Left colon (tissue), 2 donors: ENCODE measurements around the gene GLT8D1. TPM values are rescaled to one million over a fixed set of nuclear protein-coding genes. Genes with fewer than 3 reads are reported as not detected.
A peak's percentile ranks its signal among the peaks of the same experiment; 100 is the strongest.
"Not testable (repeated sequence)": the region's sequence is repeated elsewhere in the genome, so short reads cannot be mapped to it uniquely, and the experiment has no call there.

Experiments
- ATAC-seq: fragments of 200-7000 bp; cut with Tn5 transposase; one replicate; pipeline ENCODE4 v1.9.1; 2020; ENCODE audit warnings: mild to moderate bottlenecking, moderate library complexity
- DNase-seq, 2 donors: peaks; one replicate each; pipeline ENCODE4 v3.0.0-alpha.2; 2020
- intact Hi-C, 2 donors: fragments of 100-400 bp; cut with DNase I in 1 of 2; cut with micrococcal nuclease in 1 of 2; formaldehyde crosslinking; loops; one replicate each; pipeline versions ENCODE4 v1.11.2 to v1.14.0; 2022; cut with DNase I, micrococcal nuclease
- long read RNA-seq: library from polyadenylated mRNA; unstranded; transcript quantifications from one replicate; pipeline ENCODE4 v2.0.0, GENCODE V29; 2021
- total RNA-seq, 2 donors: library from RNA; stranded (reverse); fragmentation: NEBNext Ultra II Directional; extraction: Animal tissue kit (Norgen Biotek cat#: 25700); gene quantifications; one replicate each; pipeline ENCODE4 v1.2.1, GENCODE V29; 2021
- donor health status: DM: no; HTN: no; CAD: no.
- donor health status: DM: yes; HTN: yes; CAD: no.

The GLT8D1 gene, protein sequence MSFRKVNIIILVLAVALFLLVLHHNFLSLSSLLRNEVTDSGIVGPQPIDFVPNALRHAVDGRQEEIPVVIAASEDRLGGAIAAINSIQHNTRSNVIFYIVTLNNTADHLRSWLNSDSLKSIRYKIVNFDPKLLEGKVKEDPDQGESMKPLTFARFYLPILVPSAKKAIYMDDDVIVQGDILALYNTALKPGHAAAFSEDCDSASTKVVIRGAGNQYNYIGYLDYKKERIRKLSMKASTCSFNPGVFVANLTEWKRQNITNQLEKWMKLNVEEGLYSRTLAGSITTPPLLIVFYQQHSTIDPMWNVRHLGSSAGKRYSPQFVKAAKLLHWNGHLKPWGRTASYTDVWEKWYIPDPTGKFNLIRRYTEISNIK
- total RNA-seq: 10 to 100 TPM; 27.8 to 29.0 TPM
- long read RNA-seq, transcript GLT8D1-201 (10 exons, 1,849 nt): major isoform, 31 of 57 reads
- long read RNA-seq, partial matches to known transcripts: 1 of 57 reads
- long read RNA-seq, other reads (novel, unspliced or antisense): 24 of 57 reads

DNA sequence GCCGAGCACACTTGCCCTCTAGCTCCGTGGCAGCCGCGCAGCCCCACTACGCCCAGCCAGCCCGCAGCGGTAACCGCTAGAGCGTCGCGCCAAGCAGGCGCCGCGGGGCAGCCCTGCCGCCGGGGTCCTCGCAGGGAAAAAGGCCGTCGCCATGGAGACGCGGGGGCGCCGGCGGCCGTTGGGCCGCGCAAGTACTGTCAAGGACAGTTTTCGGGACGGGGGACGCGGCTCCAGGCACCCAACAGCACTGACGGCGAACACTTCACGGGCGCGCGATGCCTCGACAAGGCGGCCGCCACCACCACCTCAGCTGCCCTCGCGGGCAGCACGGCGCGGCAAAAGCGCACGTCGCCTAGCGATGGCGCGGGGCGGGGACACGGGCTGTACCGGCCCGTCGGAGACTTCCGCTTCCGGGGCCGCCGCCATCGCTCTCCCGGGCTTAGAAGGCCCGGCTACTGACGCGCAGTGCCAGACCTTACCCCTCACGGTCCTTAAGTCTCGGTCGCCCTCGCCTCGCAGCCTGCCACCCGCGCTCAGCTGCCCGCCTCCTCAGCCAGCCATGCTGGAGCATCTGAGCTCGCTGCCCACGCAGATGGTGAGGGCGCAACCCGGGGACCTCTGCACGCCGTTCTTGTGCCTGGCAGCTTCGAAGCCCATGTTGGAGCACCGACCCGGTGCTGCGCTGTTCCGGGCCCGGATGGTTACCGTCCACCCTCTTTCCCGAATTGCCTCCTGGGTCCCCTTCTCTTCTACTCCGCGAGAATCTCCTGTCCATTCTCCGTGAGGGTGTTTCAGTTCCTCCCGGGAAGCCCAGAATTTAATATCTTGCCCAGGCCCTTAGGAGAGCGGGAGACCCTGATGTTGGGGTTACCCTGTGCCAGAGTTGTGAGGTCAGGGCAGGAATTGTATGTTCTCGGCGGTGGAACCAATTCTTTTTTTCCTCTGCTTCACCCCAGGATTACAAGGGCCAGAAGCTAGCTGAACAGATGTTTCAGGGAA, at the start of gene GLT8D1, which contains the start of gene SPCS1:
Gene GLT8D1, minus strand, starts transcription at position 104 of the 999 bp plus-strand sequence. CDS start 5,331 bp downstream, outside the sequence.
Gene SPCS1, plus strand, starts transcription at position 419 of the 999 bp plus-strand sequence. Its CDS starts 141 bp downstream, at position 560.
- peak; percentile 78 to 89 for DNase-seq
- intact Hi-C loops: no loop called here
- ATAC-seq: peak; percentile 90

DNA sequence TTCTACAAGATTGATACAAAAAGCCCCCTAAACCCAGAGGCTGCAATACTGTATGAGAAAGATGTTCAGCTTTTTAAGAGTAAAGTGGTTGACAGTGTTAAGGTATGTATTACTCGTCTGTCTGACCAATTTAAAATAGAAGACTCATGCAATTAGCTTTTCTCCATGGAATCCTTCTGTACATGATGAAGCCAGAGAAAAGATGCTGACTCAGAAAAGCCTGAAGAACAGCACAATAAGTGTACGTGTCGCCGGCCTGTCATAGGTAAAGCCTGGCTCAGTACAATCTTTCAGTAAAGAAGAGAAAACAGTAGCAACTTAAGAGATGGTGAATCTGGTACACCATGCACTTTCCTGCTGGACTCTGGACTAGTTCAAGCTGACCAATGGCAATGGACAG, 48.8 kb upstream of the GLT8D1 start:
- intact Hi-C loops: no loop called here
- DNase-seq (no peak), ATAC-seq (no peak)

DNA sequence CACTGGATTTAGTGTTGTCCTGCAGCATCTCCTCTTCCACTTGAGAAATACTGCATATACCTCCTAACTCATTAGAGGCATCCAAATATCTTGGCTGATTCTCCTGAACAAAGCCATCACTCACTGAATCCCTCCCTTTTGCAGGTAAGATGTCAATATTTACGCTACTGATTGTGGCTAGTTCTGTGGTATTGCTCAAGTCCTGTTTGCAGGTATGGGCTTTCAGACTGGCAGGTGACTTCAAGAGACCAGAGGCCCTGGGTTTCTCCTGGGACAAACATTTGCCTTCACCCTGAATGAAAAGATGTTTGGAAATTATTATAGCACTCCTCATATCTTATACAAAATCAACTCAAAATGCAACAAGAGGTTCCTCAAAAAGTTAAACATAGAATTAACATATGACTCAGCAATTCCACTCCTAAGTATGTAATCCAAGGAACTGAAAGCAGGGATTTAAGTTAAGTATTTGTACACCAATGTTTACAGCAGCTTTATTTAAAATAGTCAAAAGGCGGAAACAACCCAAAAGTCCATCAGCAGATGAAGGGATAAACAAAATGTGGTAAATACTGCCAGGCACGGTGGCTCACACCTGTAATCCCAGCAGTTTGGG, 46.6 kb upstream of the GLT8D1 start:
- intact Hi-C loops: no loop called here
- DNase-seq (no peak), ATAC-seq (no peak)

DNA sequence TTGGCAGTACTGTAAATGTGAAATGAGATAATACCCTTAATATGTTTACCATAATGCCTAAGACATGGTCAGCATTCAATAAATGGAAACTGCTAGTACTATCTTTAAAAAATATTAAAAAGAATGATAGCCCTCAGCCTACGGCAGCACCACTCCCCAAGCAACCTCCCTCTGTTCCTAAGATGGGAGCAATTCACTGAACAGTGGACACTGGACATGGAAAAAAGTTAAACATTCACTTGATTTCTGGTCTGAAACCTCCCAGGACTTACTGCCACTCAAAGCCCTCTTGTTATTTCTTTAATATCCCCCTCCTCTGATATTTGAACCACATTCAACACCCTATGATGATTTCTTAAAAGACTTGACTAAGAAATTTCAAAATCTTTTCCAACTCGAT, 38.1 kb upstream of the GLT8D1 start:
- intact Hi-C loops: no loop called here
- DNase-seq (no peak), ATAC-seq (no peak)

DNA sequence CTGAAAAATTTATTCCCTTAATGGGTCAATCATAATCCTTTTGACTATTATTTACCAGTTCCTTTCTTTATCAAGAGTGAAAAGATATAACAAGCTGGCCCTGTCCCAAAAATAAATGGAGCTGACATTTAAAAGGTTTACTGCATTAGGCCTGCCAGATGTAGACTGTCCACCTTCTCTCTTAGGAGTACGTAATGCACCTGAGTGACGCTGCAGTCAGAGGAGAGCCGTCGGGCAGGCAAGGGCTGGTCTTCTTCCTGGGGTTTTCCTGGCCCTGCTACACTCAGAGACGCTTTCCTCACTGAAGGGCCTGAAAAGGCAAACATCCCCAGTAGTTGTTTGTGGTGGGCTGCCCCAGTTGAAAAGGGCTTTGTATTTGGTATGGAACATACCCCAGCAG, 37.6 kb upstream of the GLT8D1 start:
- ATAC-seq (no peak), DNase-seq (no peak)
- intact Hi-C loops: no loop called here

DNA sequence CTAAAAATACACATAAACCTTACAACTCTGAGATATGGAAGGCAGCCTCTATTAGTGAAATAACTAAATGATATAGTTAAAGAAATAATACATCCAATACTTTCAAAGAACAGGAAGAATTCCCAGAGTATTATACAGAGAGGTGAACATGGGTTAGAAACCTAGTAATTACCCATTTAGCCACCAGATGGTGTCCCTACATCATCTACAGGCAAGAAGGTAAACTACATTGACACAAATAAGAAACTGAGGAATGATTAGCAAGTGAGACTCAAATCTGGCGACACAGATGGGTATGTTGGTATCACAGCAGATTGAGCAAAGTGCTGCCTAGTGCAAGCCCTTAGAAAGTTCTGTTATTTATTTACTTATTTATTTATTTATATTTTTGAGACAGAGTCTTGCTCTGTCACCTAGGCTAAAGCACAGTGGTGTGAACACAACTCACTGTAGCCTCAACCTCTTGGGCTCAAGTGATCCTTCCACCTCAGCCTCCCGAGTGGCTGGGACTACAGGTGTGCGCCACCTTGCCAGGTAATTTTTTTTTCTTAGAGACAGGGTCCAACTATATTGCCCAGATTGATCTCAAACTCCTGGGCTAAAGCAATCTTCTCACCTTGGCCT, 36.9 kb upstream of the GLT8D1 start:
- ATAC-seq (peak; percentile 51), DNase-seq (no peak)
- intact Hi-C loops: no loop called here

DNA sequence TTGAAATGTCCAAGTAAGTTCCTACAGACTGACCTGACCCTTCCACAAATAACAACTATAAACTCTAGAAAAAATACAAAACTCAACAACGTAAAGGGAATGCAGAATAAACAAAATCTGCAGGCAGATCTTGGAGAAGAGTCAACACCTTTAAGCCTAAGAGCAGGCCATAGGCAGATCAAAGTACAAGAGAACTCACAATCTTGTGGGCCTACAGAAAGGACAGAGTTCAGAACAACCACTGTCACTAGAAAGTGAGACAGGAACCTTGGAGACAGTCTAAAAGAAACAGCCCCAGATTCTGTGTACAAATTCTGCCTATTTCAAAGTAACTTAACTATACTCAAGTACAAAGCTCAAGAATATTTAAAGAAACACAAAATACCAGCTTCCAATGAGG, 34.1 kb upstream of the GLT8D1 start:
- intact Hi-C loops: no loop called here
- ATAC-seq: peak; percentile 40
- no peak for DNase-seq

DNA sequence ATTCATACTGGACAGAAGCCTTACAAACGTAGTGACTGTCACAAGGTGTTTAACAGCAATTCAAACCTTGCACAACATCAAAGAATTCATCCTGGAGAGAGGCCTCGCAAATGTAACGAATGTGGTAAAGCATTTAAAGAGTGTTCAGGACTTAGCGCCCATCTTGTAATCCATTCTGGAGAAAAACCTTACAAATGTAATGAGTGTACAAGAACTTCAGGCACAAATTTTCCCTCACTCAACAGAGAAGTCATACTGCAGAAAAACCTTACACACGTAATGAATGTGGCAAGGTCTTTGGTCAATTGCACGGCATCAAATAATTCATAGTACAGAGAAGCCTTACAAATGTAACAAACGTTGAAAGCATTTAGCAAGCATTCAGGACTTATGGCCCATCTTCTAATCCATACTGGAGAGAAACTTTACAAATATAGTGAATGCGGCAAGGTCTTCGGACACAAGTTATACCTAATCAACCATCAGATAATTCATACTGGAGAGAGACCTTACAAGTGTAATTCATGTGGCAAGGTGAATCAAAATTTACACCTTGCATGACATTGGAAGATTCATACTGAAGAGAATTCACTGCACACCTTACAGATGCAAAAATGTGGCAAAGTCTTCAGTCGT, 27.8 kb upstream of the GLT8D1 start:
- no peak for DNase-seq
- ATAC-seq: no peak
- intact Hi-C loops: no loop called here

DNA sequence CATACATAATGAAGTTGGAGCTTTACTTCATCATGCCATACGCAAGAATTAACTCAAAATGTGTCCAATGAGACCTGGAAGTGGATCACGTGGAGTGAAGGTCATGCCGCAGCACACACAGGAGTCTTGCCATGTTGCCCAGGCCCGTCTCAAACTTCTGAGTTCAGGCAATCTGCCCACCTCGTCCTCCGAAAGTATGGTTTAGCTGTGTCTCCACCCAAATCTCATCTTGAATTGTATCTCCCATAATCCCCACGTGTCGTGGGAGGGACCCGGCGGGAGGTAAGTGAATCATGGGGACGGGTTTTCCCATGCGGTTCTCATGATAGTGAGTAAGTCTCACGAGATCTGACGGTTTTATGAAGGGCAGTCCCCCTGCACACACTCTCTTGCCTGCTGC, 26.0 kb upstream of the GLT8D1 start:
- intact Hi-C loops: no loop called here
- DNase-seq (no peak), ATAC-seq (no peak)

DNA sequence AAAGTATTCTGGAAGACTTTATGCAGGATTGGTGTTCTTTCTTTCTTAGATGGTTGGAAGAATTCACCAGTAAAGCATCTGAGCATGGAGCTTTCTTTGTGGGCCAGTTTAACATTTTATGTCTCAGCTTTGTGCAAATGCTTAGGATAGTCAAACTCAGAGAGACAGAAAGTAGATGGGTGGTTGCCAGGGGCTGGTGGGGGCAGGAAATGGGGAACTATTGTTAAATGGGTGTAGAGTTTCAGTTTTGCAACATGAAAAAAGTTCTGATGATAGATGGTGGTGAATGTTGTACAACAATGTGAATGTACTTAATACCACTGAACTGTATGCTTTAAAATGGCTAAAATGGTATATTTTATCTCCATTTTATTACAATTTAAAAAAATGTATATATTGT, 25.1 kb upstream of the GLT8D1 start:
- no peak for ATAC-seq
- intact Hi-C loops: no loop called here
- DNase-seq: no peak

DNA sequence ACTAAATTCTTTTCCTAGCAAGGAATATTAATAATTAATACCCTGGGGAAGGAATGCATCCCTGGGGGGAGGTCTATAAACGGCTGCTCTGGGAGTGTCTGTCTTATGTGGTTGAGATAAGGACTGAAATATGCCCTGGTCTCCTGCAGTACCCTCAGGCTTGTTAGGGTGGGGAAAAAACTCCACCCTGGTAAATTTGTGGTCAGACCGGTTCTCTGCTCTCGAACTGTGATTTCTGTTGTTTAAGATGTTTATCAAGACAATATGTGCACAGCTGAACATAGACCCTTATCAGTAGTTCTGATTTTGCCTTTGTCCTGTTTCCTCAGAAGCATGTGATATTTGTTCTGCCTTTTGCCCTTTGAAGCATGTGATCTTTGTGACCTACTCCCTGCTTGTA, 23.2 kb upstream of the GLT8D1 start:
- ATAC-seq, intact Hi-C loops, DNase-seq: not testable (repeated sequence)

DNA sequence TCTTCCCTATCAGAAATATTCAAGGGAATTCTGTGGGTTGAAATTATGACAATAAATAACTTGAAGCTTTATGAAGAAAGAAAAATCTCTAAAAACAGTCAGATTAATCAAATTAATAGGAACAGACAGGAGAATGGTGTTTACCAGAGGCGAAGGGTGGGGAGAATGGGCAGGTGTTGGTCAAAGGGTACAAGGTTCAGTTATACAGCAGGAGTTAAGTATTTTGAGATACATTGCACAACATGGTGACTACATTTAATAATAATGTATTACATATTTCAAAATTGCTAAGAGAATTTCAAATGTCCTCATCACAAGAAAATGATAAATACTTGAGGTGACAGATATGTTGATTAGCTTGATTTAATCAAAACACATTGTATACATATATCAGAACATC, 18.9 kb upstream of the GLT8D1 start:
- peak; percentile 79 for ATAC-seq
- intact Hi-C loops: no loop called here

DNA sequence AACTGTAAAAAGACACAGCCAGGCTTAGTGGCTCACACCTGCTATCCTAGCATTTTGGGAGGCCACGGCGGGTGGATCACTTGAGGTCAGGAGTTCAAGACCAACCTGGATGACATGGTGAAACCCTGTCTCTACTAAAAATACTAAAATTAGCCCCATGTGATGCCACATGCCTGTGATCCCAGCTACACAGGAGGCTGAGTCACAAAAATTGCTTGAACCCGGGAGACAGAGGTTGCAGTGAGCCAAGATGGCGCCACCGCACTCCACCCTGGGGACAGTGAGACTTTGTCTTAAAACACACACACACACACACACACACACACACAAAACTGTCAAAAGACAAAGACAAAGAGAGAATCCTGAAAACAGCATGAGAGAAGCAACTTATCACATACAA, 18.3 kb upstream of the GLT8D1 start:
- no peak for ATAC-seq
- intact Hi-C loops: no loop called here

More for the DNA sequence above, 18.9 kb upstream of the GLT8D1 start:
- DNase-seq: no peak

DNA sequence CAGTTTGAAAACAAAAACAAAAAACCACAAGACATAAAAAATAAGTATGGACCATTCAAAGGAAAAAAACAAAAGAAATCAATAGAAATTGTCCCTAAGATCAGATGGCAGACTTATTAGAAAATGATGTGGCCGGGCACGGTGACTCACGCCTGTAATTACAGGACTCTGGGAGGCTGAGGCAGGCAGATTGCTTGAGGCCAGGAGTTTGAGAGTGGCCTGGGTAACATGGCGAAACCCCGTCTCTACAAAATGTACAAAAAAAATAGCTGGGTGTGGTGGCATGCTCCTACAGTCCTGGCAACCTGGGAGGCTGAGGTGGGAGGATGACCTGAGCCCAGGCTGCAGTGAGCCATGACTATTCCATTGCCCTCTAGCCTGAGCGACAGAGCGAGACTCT, 16.9 kb upstream of the GLT8D1 start:
- DNase-seq: no peak
- no peak for ATAC-seq
- intact Hi-C loops: no loop called here

More for the DNA sequence above, 18.3 kb upstream of the GLT8D1 start:
- DNase-seq: no peak

DNA sequence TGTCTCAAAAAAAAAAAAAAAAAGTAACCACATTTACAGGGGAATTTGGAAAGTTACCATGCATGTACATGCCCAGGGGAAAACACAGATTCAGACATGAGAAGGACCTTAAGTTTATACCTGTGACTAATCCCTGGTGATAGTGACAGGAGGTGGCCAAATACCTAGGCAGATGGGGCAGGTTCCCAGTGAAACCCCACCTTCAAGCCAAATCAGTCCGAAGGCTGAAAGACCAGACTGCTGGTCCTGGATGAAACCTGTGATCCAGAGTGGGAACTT, 16.1 kb upstream of the GLT8D1 start:
- ATAC-seq: no peak
- DNase-seq: no peak
- intact Hi-C loops: no loop called here

DNA sequence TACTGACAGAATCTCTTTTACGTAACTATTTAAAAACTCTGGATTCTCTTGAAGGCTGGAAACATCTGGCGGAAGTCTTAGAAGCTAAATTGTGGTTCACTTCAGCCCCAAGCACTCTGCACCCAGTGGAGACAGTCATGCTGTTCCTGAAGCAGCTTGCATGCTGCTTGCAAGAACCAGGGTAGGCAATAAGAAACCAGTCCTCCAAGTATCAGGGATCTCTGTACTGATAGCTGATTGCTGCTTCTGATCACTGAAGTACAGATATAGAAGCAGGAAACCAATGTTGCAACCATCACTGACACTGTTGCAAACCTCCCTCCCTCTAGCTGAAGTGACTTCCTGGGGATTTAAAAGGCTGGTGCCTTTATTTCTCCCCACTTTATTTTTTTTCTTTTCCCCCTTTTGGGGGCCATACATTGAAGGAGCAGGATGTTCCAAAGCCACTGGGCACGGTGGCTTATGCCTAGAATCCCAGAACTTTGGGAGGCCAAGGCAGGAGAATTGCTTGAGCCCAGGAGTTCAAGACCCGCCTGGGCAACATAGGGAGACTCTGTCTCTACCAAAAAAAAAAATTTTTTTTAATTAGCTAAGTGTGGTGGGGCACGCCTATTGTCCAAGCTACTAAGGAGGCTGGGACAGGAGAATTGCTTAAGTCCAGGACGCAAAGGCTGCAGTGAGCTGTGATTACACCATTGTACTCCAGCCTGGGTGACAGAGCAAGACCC, 15.6 kb upstream of the GLT8D1 start:
- ATAC-seq (no peak), DNase-seq (no peak)
- intact Hi-C loops: no loop called here

DNA sequence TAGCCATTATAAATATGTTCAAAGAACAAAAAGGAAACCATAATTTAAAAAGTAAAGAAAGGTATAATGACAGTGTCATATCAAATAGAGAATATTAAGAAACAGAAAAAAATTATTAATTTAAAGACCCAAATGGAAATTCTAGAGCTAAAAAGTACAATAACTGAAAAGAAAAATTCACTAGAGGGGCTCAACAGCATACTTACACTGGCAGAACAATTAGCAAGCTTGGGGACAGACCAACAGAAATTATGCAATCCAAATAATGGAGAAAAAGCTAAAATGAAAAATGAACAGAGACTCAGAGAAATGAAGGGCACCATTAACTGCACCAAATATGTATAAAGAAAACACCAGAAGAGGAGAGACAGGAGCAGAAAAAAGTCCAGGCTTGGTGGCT, 14.0 kb upstream of the GLT8D1 start:
- intact Hi-C loops: no loop called here
- ATAC-seq: no peak
- no peak for DNase-seq
